Tibial nerve (tissue), 4 donors: Measurements from ENCODE around the gene POLR3C.

Experiments used
- EP300 ChIP-seq, 2 donors: sonication (generic); formaldehyde crosslinking; IDR thresholded peaks; one replicate each; pipeline ENCODE4 v1.6.1; 2017; ENCODE audit warnings: antibody characterized with exemption in 2 of 2, mild to moderate bottlenecking in 1 of 2
- POLR2A ChIP-seq, 2 donors: fragments of 450-650 bp; IDR thresholded peaks; one replicate each; pipeline ENCODE4 v1.6.1; 2017; ENCODE audit warnings: antibody characterized with exemption in 2 of 2, mild to moderate bottlenecking in 2 of 2, moderate library complexity in 2 of 2
- TF ChIP-seq, protein P1 (sequence below), 5 experiments: fragments of 200-600 bp in 3 of 5; fragments of 450-650 bp in 2 of 5; sonication (generic) in 3 of 5; IDR thresholded peaks; one replicate each; pipeline ENCODE4 v1.5.1; 2016 to 2019; ENCODE audit warnings: antibody characterized with exemption in 5 of 5, mild to moderate bottlenecking in 3 of 5, moderate library complexity in 2 of 5

DNA sequence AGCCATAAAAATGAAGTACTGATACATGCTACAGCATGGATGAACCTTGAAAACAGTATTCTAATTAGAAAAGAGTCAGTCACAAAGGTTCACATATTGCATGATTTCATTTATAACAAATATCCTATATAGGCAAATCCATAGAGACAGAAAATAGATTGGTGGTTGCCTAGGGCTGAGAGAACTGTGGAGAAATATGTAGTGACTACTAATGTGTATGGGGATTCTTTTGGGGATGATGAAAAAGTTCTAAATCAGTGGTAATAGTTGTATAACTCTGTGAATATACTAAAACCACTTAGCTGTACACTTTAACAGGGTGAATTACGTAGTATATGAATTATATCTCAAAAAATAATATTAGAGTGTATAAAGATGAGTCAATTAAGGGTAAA lies 45.9 kb upstream of the POLR3C start:
- TF ChIP-seq, protein P1, sequence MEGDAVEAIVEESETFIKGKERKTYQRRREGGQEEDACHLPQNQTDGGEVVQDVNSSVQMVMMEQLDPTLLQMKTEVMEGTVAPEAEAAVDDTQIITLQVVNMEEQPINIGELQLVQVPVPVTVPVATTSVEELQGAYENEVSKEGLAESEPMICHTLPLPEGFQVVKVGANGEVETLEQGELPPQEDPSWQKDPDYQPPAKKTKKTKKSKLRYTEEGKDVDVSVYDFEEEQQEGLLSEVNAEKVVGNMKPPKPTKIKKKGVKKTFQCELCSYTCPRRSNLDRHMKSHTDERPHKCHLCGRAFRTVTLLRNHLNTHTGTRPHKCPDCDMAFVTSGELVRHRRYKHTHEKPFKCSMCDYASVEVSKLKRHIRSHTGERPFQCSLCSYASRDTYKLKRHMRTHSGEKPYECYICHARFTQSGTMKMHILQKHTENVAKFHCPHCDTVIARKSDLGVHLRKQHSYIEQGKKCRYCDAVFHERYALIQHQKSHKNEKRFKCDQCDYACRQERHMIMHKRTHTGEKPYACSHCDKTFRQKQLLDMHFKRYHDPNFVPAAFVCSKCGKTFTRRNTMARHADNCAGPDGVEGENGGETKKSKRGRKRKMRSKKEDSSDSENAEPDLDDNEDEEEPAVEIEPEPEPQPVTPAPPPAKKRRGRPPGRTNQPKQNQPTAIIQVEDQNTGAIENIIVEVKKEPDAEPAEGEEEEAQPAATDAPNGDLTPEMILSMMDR (IDR thresholded peaks at IDR 0.05), result no peak
- TF ChIP-seq POLR2A (IDR thresholded peaks at IDR 0.05) (no peak), EP300 (IDR thresholded peaks at IDR 0.05) (no peak)
